GM21825 (cell line): Measurements from ENCODE around the gene ELK1.

ENCODE experiments used
- ATAC-seq: cut with Tn5 transposase; IDR thresholded peaks from one replicate; pipeline ENCODE4 v1.9.1; 2021; ENCODE audit warnings: mild to moderate bottlenecking, moderate library complexity; ENCODE audit not compliant: unreplicated experiment

The ELK1 gene

DNA sequence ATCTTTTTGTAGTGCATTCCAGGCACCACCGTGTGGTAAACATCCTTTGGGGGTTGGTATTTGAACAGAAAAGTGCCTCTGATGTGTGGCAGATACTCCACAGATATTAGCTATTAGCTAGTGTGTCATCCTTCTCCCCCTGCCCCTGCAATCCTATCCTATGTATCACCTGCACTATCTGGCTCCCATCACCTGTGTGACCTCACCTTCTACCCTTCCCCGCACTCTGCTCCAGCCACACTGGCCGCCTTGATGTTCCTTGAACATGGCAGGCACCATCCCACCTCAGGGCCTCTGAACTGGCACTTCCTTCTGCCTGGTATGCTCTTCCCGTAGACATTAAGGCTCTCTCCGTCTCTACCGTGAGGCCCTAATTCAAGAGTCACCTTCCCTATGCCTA, 3.7 kb downstream of the ELK1 start:
- no peak for ATAC-seq

DNA sequence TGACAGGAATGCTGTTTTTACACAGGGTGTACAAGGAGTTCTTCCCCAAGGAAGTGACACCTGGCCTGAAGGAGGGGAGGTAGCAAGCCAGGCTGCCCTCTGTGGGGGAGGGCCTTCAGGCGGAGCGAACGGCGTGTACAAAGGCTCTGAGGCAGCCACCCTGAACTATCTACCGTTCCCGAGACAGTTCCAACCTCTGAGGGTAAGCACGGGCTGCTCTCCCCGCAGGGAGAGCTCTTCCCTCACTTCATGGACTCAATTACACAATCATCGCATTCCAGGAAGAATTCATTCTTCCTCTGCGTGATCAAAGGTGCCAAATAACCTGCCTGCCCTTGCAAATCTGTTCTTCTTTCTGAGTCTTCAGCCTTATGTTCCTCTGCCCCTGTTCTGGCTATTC, 4.8 kb downstream of the ELK1 start:
- no peak for ATAC-seq

DNA sequence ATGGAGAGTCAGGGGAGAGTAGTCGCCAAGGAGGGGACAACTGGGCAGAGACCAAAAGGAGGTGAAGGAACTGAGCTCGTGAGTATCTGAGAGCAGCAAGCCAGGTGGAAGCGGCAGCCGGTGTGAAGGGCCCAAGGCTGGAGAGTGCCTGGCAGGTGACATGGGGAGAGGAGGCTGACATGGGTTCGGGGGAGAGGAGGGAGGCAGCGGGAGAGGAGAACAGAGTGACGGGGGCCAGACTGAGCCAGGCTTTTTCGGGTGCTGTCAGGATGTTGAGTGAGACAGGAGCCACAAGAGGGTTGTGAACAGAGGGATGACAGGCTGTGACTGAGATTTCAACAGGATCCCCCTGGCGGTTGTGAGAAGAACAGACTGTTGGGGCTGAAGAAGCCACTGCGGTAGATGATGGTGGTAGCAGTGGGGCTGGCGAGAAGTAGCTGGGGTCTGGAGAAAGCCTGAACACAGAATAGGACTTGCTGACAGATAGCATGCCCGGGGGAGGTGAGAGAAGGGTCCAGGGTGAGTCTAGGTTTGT, 5.7 kb downstream of the ELK1 start:
- no peak for ATAC-seq

DNA sequence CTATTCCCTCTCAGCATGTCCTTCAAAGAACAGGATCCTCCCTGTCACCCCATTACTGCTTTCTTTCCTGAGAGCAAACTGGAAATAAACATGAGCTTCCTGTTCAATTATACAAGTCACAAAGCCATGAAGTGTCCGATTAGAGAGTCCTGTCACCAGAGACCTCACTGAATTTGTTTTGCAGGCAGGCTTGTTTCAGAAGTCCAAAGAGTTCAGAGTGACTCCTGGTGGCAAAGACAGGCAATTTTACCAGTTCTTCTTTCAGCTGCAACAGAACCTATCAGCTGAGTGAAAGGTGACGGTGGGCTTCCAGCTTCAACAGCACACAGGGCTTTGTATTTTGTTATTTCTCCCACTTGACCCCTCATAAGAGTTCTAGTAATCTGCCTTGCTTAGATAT, 6.4 kb downstream of the ELK1 start:
- no peak for ATAC-seq

- no peak for ATAC-seq
These were observed 11.5 kb downstream of the ELK1 start for GRCh38 chrX:47638816-47639215.

DNA sequence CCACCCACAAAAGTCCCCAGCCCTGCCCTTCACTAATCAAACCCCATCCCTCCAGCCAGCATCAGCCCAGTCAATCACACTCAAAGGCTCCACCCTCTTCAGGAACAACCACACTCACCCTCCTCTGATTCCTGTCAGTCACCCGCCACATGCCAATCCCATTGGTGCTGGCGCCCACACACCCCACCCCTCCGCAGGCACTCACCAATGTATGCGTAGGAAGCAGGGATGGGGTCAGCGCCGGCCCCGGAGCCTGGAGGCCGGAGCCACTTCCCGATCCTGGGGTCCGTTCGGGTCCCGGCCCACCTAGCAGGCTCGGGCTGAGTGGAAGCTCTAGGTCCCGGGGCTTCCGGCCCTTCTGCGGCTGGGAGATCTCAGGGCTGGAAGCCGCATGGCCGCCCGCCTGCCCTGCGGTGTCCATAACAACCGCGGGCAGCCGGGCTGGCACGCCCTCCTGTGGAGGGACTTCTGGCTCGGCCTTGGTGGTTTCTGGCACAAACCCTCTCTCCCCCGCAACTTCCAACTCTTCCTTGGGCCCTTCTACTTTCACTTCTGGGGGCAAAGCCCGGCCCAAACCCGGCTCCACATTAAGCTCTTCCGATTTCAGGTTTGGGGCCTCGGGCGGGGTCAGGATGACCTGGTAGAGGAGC, 12.7 kb downstream of the ELK1 start:
- no peak for ATAC-seq

- no peak for ATAC-seq
These were observed 15.3 kb downstream of the ELK1 start for GRCh38 chrX:47634871-47635575.

DNA sequence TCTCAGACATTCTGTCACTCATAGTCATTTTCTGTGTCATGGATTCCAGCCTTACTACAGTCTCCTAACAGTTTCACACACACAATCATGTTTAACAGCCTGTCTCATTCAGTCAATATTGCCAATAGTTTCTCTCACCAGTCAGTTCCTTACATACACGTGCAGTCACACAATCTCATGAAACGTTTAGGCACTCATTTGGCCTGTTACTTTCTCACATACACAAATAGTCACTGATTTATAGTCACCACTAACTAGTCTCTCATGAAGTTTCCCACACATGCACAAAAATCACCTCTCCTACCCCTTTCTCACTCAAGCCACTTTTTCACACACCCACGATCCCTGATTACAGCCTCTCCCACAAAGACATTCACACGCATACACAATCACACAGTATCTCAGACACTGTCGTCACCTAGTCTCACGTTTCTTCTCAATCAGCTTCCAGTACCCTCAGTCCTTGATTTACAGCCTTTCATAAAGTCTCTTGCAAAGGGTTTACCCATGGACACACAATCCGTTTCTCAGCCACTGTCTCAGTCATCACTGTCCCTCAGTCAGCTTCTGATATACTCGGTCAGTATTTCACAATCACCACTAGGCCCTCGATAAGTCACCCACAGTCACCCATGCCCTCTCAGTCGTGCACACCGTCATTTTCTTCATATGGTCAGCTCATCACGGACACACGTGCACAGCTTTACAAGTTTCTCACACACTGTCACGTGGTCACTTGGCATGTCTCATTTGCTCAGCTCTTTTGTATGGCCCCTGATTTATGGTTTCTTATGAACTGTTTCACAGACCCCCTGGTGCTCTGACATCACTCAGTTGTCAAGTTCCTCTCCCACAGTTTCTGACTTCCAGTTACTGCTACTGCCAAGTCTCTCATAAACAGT, 16.4 kb downstream of the ELK1 start:
- ATAC-seq: no peak

DNA sequence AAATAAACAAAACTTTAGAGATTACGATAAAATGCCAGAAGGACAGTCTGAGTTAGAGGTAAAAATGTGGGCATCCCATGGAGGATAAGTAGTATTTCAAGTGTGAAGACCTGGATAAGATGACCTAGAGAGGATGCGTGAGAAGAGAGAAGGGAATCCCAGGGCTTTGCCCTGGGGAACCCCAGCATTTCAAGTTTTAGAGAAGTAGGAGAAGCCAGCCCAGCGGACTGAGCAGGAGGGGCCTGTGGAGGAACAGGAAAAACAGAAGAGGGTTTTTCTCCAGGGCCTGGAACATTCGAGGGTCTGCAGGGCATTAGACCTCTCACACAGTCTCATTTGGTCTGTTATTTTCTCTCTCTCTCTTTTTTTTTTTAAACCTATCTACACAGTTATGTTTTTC, 17.7 kb downstream of the ELK1 start:
- no peak for ATAC-seq

GRCh38 chrX:47631676-47632075, 18.7 kb downstream of the ELK1 start:
- ATAC-seq: no peak

GRCh38 chrX:47629419-47630200, 20.8 kb downstream of the ELK1 start, which contains the start of gene CFP:
TSS of gene CFP (minus strand) at chrX:47629930. CDS start at chrX:47629844, 86 bp downstream.
- ATAC-seq: no peak

- ATAC-seq: no peak
These were observed 21.4 kb downstream of the ELK1 start for GRCh38 chrX:47628982-47629381.

- ATAC-seq: no peak
These were observed 25.0 kb downstream of the ELK1 start for GRCh38 chrX:47625365-47625764.

DNA sequence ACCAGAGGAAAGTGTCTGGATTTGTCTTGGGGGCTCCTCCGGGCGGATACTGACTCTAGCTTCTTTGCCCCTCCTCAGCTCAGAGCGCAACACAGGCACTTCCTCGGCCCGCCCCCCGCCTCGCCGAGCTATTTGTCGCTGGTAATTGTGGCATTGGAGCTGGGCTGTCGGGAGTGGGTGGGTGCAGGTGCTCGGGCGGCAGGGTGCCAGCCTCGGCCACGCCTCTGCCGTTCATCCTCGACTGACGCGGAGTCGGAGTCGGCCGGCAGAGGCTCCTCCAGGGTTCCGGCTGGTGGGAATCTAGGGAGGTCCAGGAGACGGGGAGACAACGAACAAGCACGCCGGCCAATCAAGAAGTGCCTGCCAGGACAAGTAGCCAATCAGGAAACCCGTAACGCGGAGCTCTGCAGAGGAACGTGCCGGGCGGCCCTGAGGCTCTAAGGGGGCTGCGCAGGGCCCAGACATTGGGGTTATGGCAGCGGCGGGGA, 26.8 kb downstream of the ELK1 start:
- no peak for ATAC-seq

- no peak for ATAC-seq
These were observed 28.5 kb downstream of the ELK1 start for GRCh38 chrX:47621851-47622250.

DNA sequence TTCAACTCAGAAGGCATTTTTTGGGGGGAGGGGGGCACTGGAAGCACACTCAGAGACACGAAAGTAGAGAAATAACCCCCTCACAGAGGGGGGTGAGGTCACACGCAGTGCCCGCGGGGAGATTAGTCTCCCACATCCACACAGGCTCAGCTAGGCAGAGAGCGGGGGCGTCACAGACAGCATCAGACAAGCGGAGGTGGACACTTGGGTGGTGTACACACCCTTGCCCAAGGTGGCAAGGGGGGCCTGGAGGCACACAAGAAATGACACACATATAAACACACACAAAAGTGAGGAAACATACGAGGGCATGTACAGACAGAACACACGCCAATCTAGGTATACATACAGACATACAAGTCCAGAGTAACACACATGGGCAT, 30.1 kb downstream of the ELK1 start:
- ATAC-seq: no peak

- ATAC-seq: no peak
These were observed 30.7 kb downstream of the ELK1 start, which contains the start of gene SYN1 for GRCh38 chrX:47619486-47620302. TSS of gene SYN1 (minus strand) at chrX:47619857. CDS start at chrX:47619728, 129 bp downstream.

DNA sequence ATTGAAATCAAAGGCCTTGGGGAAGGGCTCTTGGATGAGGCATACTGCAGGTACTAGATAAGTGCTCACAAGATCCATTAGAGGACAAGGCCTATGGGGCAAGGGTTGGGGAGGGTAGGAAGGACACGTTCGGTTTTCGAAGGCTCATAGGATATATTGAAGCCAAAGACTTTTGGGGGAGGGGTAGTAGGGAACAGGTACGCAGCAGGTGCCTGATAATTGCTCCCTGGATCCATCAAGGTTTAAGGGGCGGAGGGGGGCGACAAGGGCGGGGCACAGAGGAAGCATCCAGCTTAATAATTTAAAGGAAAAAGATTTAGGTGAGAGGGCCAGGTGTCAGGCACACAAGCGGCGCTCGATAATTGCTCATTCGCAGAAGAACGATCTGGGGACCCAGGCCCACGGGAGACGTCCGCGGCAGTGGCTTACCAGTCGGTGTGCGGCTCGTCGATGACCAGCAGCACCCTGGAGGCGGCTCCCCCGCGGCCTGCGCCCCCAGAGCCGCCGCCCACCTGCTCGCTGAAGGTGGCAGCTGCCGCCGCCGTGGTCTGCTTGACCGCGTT, 31.4 kb downstream of the ELK1 start:
- no peak for ATAC-seq

DNA sequence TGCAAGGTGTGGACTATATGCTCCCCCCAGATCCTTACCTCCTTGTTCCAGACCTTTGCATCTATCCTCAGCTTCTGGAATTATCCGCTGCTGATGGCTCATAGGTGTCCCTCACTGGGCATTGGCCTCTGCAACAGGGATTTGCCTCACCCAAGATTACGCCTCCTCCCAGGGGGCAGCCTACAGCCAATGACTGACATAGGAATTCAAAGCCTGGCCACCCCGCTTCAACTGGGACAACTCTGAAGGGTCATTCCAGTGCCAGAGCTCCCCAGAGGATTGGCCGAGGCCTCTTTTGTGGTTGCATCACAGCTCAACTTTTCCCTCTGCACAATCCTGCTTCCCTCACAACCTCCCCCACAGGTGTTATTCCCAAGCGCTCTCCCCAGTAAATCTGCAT, 35.7 kb downstream of the ELK1 start:
- no peak for ATAC-seq
